Endothelial cell of umbilical vein (primary cell): Measurements from ENCODE around the gene GALNT2.

Experiments
- POLR2A ChIP-seq: IDR thresholded peaks from 2 replicates; pipeline ENCODE4 v1.6.1; 2012; ENCODE audit warnings: low read depth, mild to moderate bottlenecking, control low read depth, low read length
- POLR2AphosphoS5 ChIP-seq: IDR thresholded peaks from 2 replicates; pipeline ENCODE4 v1.6.1; 2012; ENCODE audit warnings: low read depth, mild to moderate bottlenecking, control low read depth, low read length, moderate library complexity; ENCODE audit not compliant: insufficient read depth
- TF ChIP-seq, protein P1 (sequence below), 2 donors: IDR thresholded peaks; 1 replicate in 1 of 2; 2 replicates in 1 of 2; pipeline ENCODE4 v1.5.1; 2011; ENCODE audit warnings: low read length in 2 of 2, mild to moderate bottlenecking in 2 of 2, moderate library complexity in 2 of 2, control low read depth in 1 of 2, inconsistent platforms in 1 of 2, low read depth in 1 of 2; ENCODE audit not compliant: insufficient read depth in 1 of 2; ENCODE audit errors: extremely low read depth in 1 of 2

DNA sequence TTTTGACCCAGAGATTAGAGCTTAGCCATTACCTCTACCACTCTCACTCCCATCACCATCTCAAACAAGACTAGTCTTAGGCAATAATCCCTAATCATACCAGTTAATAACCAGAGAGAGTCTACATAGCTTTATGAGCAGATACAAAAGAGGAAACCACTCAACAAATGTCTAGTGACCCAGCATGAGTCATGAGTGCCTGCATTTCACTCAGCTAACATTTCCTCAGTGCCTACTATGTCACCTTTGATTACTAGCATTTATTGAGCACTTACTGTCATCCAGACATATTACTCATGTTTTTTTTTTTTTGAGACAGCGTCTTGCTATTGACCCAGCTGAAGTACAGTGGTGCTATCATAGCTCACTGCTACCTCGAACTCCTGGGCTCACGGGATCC is 35.9 kb upstream of the GALNT2 start:
- TF ChIP-seq POLR2A (no peak), POLR2AphosphoS5 (no peak)
- TF ChIP-seq, protein P1, sequence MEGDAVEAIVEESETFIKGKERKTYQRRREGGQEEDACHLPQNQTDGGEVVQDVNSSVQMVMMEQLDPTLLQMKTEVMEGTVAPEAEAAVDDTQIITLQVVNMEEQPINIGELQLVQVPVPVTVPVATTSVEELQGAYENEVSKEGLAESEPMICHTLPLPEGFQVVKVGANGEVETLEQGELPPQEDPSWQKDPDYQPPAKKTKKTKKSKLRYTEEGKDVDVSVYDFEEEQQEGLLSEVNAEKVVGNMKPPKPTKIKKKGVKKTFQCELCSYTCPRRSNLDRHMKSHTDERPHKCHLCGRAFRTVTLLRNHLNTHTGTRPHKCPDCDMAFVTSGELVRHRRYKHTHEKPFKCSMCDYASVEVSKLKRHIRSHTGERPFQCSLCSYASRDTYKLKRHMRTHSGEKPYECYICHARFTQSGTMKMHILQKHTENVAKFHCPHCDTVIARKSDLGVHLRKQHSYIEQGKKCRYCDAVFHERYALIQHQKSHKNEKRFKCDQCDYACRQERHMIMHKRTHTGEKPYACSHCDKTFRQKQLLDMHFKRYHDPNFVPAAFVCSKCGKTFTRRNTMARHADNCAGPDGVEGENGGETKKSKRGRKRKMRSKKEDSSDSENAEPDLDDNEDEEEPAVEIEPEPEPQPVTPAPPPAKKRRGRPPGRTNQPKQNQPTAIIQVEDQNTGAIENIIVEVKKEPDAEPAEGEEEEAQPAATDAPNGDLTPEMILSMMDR (IDR thresholded peaks at IDR 0.05; ENCODE audit: extremely low read depth in 1 of 2, insufficient read depth in 1 of 2, low read depth in 1 of 2, low read length in 2 of 2) = no peak
